ENCODE results near the gene ACAA2.

The ACAA2 gene

DNA sequence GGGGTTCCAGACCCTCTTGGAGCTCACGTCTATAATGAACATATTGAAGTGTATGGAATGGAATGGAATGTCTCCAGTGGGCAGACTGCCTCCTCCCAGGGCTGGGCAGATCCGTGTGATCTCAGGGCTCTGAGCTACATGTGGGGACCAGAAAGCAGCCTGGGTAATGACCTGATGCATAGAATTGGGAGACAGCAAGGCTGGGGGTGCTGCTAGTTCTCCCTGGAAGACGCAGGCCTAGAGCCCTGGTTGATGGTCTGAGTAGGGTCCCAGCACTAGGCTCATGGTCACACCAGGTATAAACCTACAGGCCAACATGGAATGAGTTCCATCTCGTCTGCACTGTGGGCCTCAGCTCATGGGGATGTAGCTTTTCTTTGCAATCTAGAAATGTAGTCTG lies 46.7 kb downstream of the ACAA2 start:
- no peak overlapping the region for H3K4me3 ChIP-seq (replicated peaks; ENCODE audit: low read depth, low read length)

DNA sequence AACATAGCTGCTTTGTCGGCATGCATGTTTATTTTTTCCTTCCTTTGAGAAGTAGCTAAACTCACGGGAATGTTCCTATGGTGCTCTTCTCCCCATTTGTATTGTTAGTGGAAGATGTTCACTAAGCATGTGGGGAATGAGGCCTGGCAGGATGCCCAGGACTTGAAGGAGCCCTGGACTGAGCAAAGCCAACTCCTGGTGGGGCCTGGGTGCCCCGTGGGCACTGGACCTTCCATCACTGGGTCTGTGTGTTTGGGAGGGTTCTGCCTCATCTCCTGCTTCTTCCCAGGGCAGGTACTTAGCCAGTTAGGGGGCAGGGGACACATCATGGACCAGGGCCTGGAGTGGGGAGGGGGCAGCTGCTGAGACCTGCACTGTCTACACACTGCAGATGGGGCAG lies 49.3 kb downstream of the ACAA2 start:
- TF ChIP-seq, protein P1, sequence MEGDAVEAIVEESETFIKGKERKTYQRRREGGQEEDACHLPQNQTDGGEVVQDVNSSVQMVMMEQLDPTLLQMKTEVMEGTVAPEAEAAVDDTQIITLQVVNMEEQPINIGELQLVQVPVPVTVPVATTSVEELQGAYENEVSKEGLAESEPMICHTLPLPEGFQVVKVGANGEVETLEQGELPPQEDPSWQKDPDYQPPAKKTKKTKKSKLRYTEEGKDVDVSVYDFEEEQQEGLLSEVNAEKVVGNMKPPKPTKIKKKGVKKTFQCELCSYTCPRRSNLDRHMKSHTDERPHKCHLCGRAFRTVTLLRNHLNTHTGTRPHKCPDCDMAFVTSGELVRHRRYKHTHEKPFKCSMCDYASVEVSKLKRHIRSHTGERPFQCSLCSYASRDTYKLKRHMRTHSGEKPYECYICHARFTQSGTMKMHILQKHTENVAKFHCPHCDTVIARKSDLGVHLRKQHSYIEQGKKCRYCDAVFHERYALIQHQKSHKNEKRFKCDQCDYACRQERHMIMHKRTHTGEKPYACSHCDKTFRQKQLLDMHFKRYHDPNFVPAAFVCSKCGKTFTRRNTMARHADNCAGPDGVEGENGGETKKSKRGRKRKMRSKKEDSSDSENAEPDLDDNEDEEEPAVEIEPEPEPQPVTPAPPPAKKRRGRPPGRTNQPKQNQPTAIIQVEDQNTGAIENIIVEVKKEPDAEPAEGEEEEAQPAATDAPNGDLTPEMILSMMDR (IDR thresholded peaks at IDR 0.05; ENCODE audit: low read depth, low read length, missing control alignments): no peak
- no peak overlapping the region for H3K4me3 ChIP-seq (replicated peaks; ENCODE audit: low read depth, low read length)
- DNase-seq (ENCODE audit: extremely low read depth, low read depth): no peak

More for the DNA sequence above, 46.7 kb downstream of the ACAA2 start:
- DNase-seq (ENCODE audit: extremely low read depth, low read depth): no peak
- TF ChIP-seq, protein P1 (IDR thresholded peaks at IDR 0.05; ENCODE audit: low read depth, low read length, missing control alignments): no peak

- no peak overlapping the region for H3K4me3 ChIP-seq (replicated peaks; ENCODE audit: low read depth, low read length)
- TF ChIP-seq, protein P1 (IDR thresholded peaks at IDR 0.05; ENCODE audit: low read depth, low read length, missing control alignments): no peak
- no peak for DNase-seq (ENCODE audit: extremely low read depth, low read depth)
These were observed 49.7 kb downstream of the ACAA2 start for GRCh38 chr18:49763590-49763989.

GRCh38 chr18:49762191-49763077 lies 50.9 kb downstream of the ACAA2 start:
- TF ChIP-seq, protein P1 (IDR thresholded peaks at IDR 0.05; ENCODE audit: low read depth, low read length, missing control alignments): no peak
- DNase-seq (ENCODE audit: extremely low read depth, low read depth): no peak

DNA sequence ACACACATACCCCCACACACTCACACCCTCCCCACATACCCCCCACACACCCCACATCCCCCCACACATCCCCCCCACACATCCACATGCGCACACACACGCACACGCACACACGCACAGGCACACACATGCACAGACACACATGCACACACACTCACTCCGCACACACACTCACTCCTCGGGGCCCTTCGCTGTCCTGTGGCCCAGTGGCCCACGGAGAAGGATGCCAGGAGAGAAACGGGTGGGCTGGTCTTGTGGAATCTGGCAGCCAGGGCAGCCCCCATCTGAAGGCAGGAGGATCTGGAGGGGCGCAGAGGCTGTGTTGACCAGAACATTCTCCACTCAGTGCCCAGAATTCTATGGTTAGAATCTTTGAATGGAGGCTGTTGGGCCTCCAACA lies 51.6 kb downstream of the ACAA2 start:
- H3K4me3 ChIP-seq (replicated peaks; ENCODE audit: low read depth, low read length): no peak overlapping the region
- no peak for DNase-seq (ENCODE audit: extremely low read depth, low read depth)
- TF ChIP-seq, protein P1 (IDR thresholded peaks at IDR 0.05; ENCODE audit: low read depth, low read length, missing control alignments): no peak

More at GRCh38 chr18:49762191-49763077, 50.9 kb downstream of the ACAA2 start:
- no peak overlapping the region for H3K4me3 ChIP-seq (replicated peaks; ENCODE audit: low read depth, low read length)

- no peak overlapping the region for H3K4me3 ChIP-seq (replicated peaks; ENCODE audit: low read depth, low read length)
- TF ChIP-seq, protein P1 (IDR thresholded peaks at IDR 0.05; ENCODE audit: low read depth, low read length, missing control alignments): no peak
- no peak for DNase-seq (ENCODE audit: extremely low read depth, low read depth)
These were observed 55.1 kb downstream of the ACAA2 start for GRCh38 chr18:49758263-49758610.

All from HFF-Myc (cell line).